Stimulated activated CD8-positive, alpha-beta memory T cell treated with anti-CD3 and anti-CD28 coated beads, Interleukin-15, amount 100 ng/mL, for 4 hours (primary cell): ENCODE measurements around the gene DOCK8.

ENCODE experiments used
- DNase-seq, 2 donors: peaks; one replicate each; pipeline ENCODE4 v3.0.0-alpha.2; 2020; ENCODE audit warnings: low read depth in 2 of 2

DOCK8 gene

DNA sequence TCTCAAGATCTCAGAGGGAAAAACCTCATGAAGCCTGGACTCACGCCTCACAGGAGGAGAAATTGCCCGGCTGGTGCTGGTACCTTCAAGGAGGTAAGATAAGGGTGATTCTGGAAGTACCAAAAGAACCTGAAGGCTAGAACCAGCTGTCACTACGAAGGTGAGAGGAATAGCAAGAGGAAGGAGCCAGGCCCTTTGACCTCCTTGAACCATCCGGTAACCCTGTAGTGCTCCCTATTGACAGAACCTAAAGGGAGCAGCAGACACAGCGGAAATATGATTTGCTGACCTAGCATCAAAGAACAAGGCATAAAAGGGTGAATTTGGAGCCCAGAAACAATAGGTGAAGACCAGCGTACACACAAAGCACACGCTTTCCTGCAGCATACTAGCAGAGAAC, 92.2 kb downstream of the DOCK8 start:
- no peak for DNase-seq

DNA sequence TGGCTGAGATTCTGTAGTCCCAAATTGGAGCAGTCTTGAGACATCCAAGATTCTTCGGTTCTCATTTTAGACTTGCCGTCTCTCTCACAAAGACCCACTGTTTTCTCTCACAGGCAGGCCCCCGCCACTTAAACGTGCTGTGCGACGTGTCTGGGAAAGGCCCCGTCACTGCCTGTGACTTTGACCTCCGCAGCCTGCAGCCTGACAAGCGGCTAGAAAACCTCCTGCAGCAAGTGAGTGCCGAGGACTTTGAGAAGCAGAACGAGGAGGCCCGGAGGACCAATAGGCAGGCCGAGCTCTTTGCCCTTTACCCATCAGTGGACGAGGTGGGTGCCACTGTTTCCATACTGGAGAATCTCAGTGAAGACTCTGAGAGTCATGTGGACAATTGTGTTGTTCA, 97.2 kb downstream of the DOCK8 start:
- no peak for DNase-seq

GRCh38 chr9:312596-313320, 98.1 kb downstream of the DOCK8 start:
- DNase-seq = no peak

DNA sequence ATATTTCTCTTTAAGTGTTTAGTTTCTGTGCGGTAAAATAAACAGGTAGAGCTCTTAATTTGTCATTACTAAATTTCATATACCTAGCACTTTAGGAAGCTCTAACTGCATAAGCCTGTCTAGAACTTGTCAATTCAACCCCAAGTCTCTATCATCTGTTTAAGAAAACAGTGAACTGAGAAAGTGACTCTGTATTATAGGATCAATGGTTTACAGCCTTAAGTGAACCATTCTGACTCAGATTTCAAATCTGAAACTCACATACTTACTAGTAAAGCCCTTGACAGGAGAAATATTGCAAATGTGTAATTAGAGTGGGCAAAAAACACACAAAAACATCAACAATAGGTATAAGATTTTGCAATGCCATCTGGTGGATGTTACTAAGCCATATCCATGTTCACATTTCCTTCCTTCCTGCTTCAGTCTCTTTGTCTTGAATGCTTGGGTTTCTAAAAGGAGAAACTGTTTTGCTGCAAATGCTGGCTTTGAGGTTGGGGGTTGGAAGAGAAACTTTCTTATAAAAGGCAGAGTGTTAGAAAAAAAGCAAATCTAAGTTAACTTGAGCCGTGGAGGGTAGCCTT, 101.8 kb downstream of the DOCK8 start:
- DNase-seq = no peak

- no peak for DNase-seq
Observed at GRCh38 chr9:318646-319045, 104.0 kb downstream of the DOCK8 start.

- DNase-seq = no peak
Observed at GRCh38 chr9:324971-325370, 110.3 kb downstream of the DOCK8 start.

DNA sequence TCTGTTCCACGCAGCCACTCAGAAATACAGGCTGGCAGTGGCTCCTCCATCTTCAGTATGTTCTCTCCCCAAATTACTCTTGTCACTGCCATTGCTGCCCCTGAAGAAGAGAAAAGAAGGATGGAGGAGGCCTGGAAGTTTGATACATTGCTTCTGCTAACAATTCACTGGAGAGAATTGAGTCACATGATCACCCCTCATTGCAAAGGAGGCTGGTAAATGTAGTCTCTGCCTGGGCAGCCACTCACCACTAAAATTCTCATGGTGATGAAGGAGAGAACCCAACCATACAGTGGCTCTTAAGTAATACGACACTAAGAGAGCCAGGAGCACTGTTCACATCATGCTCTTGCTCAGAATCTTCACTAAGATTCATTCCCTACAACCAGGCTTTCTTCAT, 112.0 kb downstream of the DOCK8 start:
- no peak for DNase-seq

- DNase-seq = no peak
Observed at GRCh38 chr9:328453-328852, 113.8 kb downstream of the DOCK8 start.

GRCh38 chr9:331197-331596, 116.5 kb downstream of the DOCK8 start:
- DNase-seq = no peak

DNA sequence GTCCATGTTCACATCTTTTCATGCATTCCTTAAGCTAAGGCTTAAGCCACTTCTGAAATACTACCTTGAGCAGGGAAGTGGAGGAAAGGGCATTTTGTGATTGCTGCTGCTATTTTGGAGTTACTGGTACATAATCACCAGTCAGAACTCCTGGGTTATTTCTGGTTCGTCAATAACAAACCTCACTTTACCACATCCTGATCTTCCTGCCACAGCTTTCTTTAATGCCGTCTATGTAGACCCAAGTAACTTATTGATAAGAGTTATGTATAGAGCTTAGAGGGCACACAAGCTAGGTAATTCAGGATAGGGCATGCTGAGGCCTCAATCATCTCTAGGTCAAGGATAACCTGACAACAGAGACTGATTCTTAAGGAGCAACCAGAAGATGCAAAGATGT, 120.7 kb downstream of the DOCK8 start:
- DNase-seq = no peak

- no peak for DNase-seq
Observed at GRCh38 chr9:336039-336438, 121.4 kb downstream of the DOCK8 start.

- DNase-seq = no peak
Observed at GRCh38 chr9:338602-339001, 123.9 kb downstream of the DOCK8 start.

DNA sequence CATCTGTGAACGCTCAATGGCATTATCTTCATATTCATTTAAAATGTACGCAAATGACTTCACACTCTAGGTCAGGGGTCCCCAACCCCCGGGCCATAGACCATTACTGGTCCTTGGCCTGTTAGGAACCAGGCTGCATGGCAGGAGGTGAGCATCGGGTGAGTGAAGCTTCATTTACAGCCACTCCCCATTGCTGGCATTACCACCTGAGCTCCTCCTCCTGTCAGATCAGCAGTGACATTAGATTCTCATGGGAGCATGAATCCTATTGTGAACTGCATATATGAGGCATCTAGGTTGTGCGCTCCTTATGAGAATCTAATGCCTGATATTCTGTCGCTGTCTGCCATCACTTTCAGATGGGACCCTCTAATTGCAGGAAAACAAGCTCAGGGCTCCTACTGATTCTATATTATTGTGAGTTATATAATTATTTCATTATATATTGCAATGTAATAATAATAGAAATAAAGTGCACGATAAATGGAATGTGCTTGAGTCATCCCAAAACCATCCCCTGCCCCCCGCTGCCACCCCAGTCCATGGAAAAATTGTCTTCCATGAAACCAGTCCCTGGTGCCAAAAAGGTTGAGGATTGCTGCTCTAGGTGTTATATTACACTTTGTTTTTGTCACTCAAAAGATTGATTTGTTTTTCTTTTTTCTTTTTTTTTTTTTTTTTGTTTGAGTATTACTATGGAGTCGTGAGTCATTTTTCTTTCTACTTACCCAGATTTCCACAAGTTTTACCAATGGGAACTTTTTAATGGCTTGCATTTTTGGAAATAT, 127.2 kb downstream of the DOCK8 start:
- no peak for DNase-seq

DNA sequence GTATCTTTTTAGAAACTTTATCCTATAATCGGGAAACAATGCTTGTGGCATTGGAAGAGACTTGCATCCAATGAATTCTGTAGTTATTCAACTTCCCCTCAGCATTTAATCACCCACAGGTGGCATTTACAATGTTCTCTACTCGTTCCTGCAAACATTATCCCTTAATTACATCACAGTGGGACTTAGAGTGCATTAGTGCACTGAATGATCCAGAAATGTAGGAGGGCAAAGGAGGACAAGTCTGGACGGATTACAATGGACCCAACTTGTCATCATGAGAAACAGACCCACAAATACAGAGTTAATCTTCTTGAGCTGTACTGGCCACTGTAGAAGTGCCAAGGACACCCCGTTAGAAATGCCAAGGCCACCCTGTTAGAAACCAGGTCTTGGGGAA, 129.1 kb downstream of the DOCK8 start:
- no peak for DNase-seq

DNA sequence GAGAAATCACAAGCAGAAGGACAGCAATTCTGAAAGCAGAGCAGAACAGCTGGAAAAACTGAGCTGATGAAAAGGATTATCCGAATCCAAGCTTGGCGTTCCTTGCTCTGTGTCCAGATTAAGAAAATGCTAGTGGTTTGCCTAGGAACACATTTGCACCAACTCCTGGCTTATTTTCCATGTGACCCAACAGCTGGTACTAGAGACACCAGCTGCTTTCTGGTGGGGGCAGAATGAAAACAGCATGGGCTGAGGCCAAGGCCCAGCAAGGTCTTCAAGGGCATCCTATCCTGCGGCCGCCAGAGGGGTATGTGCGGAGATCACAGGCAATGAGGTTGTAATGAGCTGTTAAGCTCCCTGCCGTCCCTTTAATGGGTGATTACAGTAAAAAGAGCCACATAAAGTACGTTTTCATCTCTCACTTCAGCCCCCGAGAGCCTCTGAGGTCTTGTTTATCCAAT, 131.5 kb downstream of the DOCK8 start:
- DNase-seq = no peak

GRCh38 chr9:347667-348292, 133.1 kb downstream of the DOCK8 start:
- no peak for DNase-seq

GRCh38 chr9:350384-350783, 135.7 kb downstream of the DOCK8 start:
- DNase-seq = no peak

GRCh38 chr9:351916-352315, 137.3 kb downstream of the DOCK8 start:
- DNase-seq = no peak

GRCh38 chr9:353077-353476, 138.4 kb downstream of the DOCK8 start:
- DNase-seq = no peak

DNA sequence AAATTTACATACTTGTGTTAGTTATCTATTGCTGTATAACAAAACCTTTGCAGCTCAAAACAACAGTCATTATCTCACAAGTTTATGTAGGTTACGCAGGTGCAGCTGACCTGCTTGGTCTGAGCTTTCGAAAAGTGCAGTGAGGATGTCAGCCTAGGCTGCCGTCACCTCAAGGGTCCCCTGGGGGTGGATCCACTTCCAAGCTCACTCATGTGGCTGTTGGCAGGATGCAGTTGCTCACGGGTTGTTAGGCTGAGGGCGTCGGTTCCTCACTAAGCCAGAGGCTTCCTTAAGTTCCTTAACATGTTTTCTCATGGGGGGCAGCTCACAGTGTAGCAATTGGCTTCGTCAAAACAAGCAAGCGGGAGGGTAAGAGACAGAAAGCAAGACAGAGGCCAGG, 139.8 kb downstream of the DOCK8 start:
- DNase-seq = no peak

DNA sequence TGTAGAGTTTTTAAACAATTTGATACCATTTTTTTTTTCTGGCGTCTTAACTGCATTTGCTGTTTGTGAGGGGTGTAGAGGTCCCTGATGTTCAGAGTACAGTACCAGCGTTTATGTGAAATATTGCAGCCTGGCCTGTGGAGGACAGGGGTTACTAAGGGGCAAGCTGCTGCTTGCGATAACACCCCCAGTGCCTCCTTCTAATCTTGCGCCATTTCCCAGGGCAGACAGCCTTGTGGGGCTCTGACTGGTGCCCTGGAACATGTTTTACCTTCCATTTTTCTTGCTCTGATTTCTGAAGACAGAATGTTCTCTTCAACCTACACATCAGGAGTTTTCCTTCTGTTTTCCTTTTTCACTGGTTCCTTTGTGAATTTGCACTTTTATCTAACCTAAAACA, 142.9 kb downstream of the DOCK8 start:
- DNase-seq = no peak

GRCh38 chr9:362561-363273, 148.1 kb downstream of the DOCK8 start:
- no peak for DNase-seq
